Heart left ventricle (tissue), 13 donors: ENCODE data around the gene PHACTR3.

Experiments used
- CTCF ChIP-seq, 12 donors: fragments of 200-600 bp; sonication (generic) in 4 of 12; IDR thresholded peaks; one replicate each; pipeline versions ENCODE4 v1.5.0 to v1.8.0; 2018 to 2022; ENCODE audit warnings: antibody characterized with exemption in 12 of 12, mild to moderate bottlenecking in 5 of 12
- POLR2A ChIP-seq, 2 donors: fragments of 450-650 bp; IDR thresholded peaks; one replicate each; pipeline ENCODE4 v1.6.1; 2017; ENCODE audit warnings: antibody characterized with exemption in 2 of 2, mild to moderate bottlenecking in 2 of 2, moderate library complexity in 2 of 2
- donor health status: ischemic (EF 13 %, LVEDD 7.1; RV severe dilation, severe dysfunction).
- donor health status: DM: no; HTN: yes; CAD: no.
- donor health status: DM: no; HTN: no; CAD: no.
- donor health status: ischemic (EF 25% LVEDD 6.9; RV normal size, moderate dysfunction).
- donor health status: ischemic (EF 25% LVEDD 5.7; RV mildly dilated, moderate dysfunction).
- donor health status: ischemic (EF 35%, LVEDD 5.7; RV mildly dilated, moderate dysfunction).
- donor health status: nonischemic (EF 11% LVEDD 7.7; RV severe dilation, severe dysfunction).
- donor health status: DM: yes; HTN: yes; CAD: no.
- donor health status: PGD.
- donor health status: ischemic (EF 29% LVEDD 5.4; RV normal size, mild dysfunction).
- donor health status: nonischemic (EF 23%, LVEDD 6.1; RV moderate dilation, normal function).

- no peak for TF ChIP-seq CTCF (IDR thresholded peaks at IDR 0.05)
- no peak for TF ChIP-seq POLR2A (IDR thresholded peaks at IDR 0.05)
Observed at GRCh38 chr20:59667981-59668515, 63.7 kb downstream of the PHACTR3 start.
